Measurements from ENCODE around the gene CD70.

- TF ChIP-seq CTCF (IDR thresholded peaks at IDR 0.05): no peak
- TF ChIP-seq POLR2A (IDR thresholded peaks at IDR 0.05): no peak
These were observed 2.9 kb downstream of the CD70 start for GRCh38 chr19:6587998-6588507.

Data from uterus (tissue), 2 donors.